ENCODE measurements around the gene PCK2. TPM values are rescaled to one million over a fixed set of nuclear protein-coding genes. Genes with fewer than 3 reads are reported as not detected.

Gene PCK2
- total RNA-seq, 1 donor, result 4.6 TPM

DNA sequence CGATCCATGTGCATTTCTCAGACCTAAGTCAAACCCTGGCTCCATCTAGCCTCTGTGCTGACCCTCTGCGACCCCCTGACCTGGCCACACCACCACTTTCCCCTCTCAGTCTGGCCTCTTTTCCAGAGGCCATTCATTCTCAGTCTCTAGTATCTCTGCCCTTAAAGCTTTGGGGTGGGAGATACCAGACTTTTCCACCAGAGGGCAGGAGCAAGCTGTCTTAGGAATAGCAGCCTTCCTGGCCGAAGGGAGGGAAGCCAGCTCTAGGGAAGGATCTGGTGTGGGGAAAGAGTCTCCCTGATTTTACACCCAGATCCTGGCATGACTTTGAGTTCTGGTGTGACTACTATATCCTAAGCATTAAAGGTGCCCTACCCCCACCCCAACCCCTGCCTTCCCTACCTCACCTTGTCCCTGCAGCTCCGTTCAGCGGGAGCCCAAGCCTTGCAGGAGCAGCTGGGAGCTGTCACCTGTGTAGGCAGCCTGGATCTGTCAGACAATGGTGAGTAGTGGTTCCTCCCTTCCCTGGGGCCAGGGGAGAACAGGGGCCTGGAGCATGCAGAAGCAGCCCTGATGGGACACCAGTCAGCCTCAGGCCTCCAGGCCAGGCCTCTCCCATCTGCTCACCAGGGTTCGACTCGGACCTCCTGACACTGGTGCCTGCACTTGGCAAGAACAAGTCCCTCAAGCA lies 35.7 kb upstream of the PCK2 start:
- no peak overlapping the region for H3K4me3 ChIP-seq (ENCODE audit: low read length)
- no peaks in the 10 kb centered on the region for H3K9me3 ChIP-seq (ENCODE audit: low read depth, low read length)
- H3K4me1 ChIP-seq (ENCODE audit: insufficient read depth, low read length), result peaks cover 5% of the 10 kb centered on the region
- no peaks in the 10 kb centered on the region for H3K27me3 ChIP-seq (ENCODE audit: insufficient read depth, low read length)

GRCh38 chr14:24058951-24059475 lies 35.1 kb upstream of the PCK2 start:
- no peaks in the 10 kb centered on the region for H3K9me3 ChIP-seq (ENCODE audit: low read depth, low read length)
- no peak overlapping the region for H3K4me3 ChIP-seq (ENCODE audit: low read length)
- no peaks in the 10 kb centered on the region for H3K27me3 ChIP-seq (ENCODE audit: insufficient read depth, low read length)
- H3K4me1 ChIP-seq (ENCODE audit: insufficient read depth, low read length), result peaks cover 5% of the 10 kb centered on the region

- Histone ChIP-seq H3K27me3 (ENCODE audit: insufficient read depth, low read length) (no peaks in the 10 kb centered on the region), H3K4me3 (ENCODE audit: low read length) (no peak overlapping the region), H3K9me3 (ENCODE audit: low read depth, low read length) (no peaks in the 10 kb centered on the region), H3K4me1 (ENCODE audit: insufficient read depth, low read length) (peaks cover 5% of the 10 kb centered on the region)
Measured at GRCh38 chr14:24059841-24060388, 34.2 kb upstream of the PCK2 start.

- no peak overlapping the region for H3K4me3 ChIP-seq (ENCODE audit: low read length)
- H3K9me3 ChIP-seq (ENCODE audit: low read depth, low read length), result no peaks in the 10 kb centered on the region
- H3K4me1 ChIP-seq (ENCODE audit: insufficient read depth, low read length), result peaks cover 5% of the 10 kb centered on the region
- H3K27me3 ChIP-seq (ENCODE audit: insufficient read depth, low read length), result no peaks in the 10 kb centered on the region
Measured at GRCh38 chr14:24060443-24060842, 33.7 kb upstream of the PCK2 start.

GRCh38 chr14:24060984-24061913 lies 32.9 kb upstream of the PCK2 start:
- Histone ChIP-seq H3K4me3 (ENCODE audit: low read length) (no peak overlapping the region), H3K27me3 (ENCODE audit: insufficient read depth, low read length) (no peaks in the 10 kb centered on the region), H3K4me1 (ENCODE audit: insufficient read depth, low read length) (peaks cover 5% of the 10 kb centered on the region), H3K9me3 (ENCODE audit: low read depth, low read length) (no peaks in the 10 kb centered on the region)

- Histone ChIP-seq H3K27me3 (ENCODE audit: insufficient read depth, low read length) (no peaks in the 10 kb centered on the region), H3K4me3 (ENCODE audit: low read length) (no peak overlapping the region), H3K9me3 (ENCODE audit: low read depth, low read length) (no peaks in the 10 kb centered on the region), H3K4me1 (ENCODE audit: insufficient read depth, low read length) (peaks cover 5% of the 10 kb centered on the region)
Measured at GRCh38 chr14:24062216-24062980, 31.7 kb upstream of the PCK2 start.

- Histone ChIP-seq H3K9me3 (ENCODE audit: low read depth, low read length) (no peaks in the 10 kb centered on the region), H3K4me1 (ENCODE audit: insufficient read depth, low read length) (peaks cover 3% of the 10 kb centered on the region), H3K27me3 (ENCODE audit: insufficient read depth, low read length) (no peaks in the 10 kb centered on the region), H3K4me3 (ENCODE audit: low read length) (no peak overlapping the region)
Measured at GRCh38 chr14:24063263-24063836, 30.8 kb upstream of the PCK2 start.

GRCh38 chr14:24064091-24064795 lies 29.9 kb upstream of the PCK2 start:
- Histone ChIP-seq H3K9me3 (ENCODE audit: low read depth, low read length) (no peaks in the 10 kb centered on the region), H3K4me1 (ENCODE audit: insufficient read depth, low read length) (no peaks in the 10 kb centered on the region), H3K4me3 (ENCODE audit: low read length) (no peak overlapping the region), H3K27me3 (ENCODE audit: insufficient read depth, low read length) (no peaks in the 10 kb centered on the region)

DNA sequence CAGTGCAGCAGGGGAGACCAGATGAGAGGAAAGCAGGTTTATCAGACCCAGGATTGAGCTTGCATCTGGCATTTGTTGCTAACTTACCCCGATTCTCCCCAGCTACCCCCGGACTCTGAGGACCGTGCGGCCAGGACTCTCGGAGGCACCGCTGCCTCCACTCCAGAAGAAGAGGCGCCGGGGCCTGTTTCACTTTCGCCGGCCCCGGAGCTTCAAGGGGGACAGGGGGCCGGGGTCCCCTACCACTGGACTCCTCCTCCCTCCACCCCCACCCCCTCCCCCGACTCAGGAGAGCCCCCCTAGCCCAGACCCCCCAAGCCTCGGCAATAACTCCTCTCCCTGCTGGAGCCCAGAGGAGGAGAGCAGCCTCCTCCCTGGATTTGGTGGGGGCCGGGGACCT lies 29.3 kb upstream of the PCK2 start:
- Histone ChIP-seq H3K27me3 (ENCODE audit: insufficient read depth, low read length) (no peaks in the 10 kb centered on the region), H3K4me1 (ENCODE audit: insufficient read depth, low read length) (no peaks in the 10 kb centered on the region), H3K4me3 (ENCODE audit: low read length) (no peak overlapping the region), H3K9me3 (ENCODE audit: low read depth, low read length) (no peaks in the 10 kb centered on the region)

GRCh38 chr14:24065408-24065807 lies 28.7 kb upstream of the PCK2 start:
- no peaks in the 10 kb centered on the region for H3K9me3 ChIP-seq (ENCODE audit: low read depth, low read length)
- no peak overlapping the region for H3K4me3 ChIP-seq (ENCODE audit: low read length)
- H3K27me3 ChIP-seq (ENCODE audit: insufficient read depth, low read length), result no peaks in the 10 kb centered on the region
- H3K4me1 ChIP-seq (ENCODE audit: insufficient read depth, low read length), result no peaks in the 10 kb centered on the region

DNA sequence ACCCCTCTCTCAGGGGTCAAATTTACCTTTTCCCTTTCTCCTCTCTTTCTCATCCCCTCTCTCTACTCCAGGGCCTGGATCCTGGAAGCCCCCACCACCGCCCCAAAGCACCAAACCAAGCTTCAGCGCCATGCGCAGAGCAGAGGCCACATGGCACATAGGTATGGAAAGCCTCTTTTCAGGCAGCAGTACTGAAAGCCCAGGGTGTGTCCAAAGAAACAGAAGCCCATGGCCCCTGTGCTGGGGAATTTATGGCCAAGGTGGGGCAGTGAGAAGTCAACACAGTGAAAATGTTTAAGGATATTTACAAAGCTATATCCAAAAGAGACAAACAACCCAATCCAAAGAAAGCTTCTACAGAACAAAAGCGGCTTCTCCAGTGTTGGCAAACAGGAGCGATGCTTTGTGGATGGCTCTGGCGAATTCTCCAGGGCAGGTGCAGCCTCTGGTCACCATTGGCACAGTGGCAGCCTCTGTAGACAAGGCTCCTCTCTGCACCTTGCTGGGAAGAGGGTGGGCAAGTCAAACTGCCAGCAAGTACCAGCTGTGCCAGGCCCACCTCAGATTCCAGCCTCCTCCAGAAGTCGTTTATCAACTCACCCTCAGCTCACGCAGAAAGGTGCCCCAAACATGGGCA lies 27.5 kb upstream of the PCK2 start:
- H3K4me3 ChIP-seq (ENCODE audit: low read length), result no peak overlapping the region
- no peaks in the 10 kb centered on the region for H3K27me3 ChIP-seq (ENCODE audit: insufficient read depth, low read length)
- no peaks in the 10 kb centered on the region for H3K9me3 ChIP-seq (ENCODE audit: low read depth, low read length)
- H3K4me1 ChIP-seq (ENCODE audit: insufficient read depth, low read length), result no peaks in the 10 kb centered on the region

DNA sequence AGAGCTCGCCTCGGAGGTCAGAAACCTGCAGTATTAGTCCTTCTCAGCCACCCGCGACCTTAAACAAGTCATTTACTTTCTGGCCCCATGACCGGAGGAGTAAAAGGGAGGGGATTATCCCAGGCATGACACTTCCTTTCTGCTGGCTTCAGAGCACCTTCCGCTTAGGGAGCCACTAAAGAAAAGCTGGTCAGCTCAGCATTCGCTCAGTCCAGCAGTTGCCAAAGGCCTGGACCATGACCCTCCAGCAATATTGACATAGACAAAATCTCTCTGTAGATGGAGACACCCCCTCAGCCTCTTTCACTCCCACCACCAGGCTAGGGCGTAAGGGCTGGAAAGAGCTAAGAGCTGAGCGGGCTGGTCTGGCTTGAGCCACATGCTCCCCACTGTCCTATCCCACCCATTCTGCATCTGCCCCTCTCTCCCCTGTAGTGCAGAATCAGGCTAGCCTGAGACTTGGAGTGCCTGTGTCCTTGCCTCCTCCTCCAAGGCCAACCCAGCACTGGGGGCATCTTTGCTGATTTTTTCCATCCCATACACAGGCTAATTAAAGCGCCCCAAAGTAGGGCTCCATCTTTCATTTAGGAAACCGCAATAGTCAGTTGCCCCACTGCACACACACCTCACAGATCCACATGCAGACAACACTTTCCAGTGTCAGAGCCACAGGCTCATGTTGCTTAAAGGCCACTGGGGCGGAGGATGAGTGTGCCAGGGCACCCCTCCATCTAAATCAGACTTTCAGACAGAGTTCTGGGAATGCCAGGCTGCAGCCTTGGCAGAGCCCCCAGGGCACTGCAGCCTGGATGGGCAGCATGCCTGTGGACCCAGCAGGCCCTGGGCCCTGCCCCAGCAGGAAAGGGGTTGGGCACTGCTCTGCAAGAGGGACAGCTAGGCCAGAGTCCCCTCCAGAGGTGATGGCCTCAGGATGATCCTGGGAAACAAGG lies 26.7 kb upstream of the PCK2 start:
- Histone ChIP-seq H3K4me1 (ENCODE audit: insufficient read depth, low read length) (no peaks in the 10 kb centered on the region), H3K27me3 (ENCODE audit: insufficient read depth, low read length) (no peaks in the 10 kb centered on the region), H3K9me3 (ENCODE audit: low read depth, low read length) (no peaks in the 10 kb centered on the region), H3K4me3 (ENCODE audit: low read length) (no peak overlapping the region)

Data from mononuclear cell (primary cell).